GM19025 (cell line): Measurements from ENCODE around the gene RGS16.

Experiments used
- ATAC-seq: cut with Tn5 transposase; IDR thresholded peaks from one replicate; pipeline ENCODE4 v1.9.1; 2021; ENCODE audit warnings: mild to moderate bottlenecking, low read depth, moderate library complexity; ENCODE audit not compliant: unreplicated experiment

RGS16 gene

DNA sequence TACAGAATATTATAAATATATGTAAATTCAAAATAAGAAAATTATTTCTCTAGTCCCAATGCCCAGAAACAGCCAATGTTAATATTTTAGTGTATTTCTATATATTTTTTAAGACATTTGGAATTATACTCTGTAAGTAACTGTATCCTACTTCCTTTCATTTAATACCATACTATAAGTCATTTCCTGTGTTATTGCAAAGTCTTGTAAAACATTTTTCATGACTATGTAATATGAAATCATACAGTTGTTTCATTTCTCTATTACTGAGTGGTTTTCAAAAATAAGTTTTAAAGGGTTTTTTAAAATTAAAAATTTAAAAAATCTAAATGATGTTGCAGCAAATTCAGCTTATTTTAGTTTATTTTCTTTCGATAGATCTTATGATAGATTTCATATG is 17.1 kb downstream of the RGS16 start:
- ATAC-seq = no peak

DNA sequence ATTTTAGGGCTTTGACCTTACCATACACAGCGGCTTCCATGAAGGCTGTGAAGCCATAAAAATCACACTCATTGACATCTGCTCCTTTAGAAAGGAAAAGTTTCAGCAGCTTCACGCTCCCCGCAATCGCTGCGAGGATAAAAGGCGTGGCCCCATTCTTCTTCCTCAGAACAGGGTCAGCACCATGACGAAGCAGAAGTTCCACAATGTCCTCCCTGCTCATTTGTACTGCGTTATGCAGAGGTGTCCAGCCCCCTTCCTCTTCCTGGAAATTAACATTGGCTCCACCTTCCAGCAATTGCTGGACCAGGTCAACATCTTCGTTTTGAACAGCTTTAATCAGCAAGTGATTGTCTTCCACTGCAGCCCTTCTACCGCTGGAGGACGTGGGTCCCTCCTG is 17.8 kb downstream of the RGS16 start:
- ATAC-seq = no peak

DNA sequence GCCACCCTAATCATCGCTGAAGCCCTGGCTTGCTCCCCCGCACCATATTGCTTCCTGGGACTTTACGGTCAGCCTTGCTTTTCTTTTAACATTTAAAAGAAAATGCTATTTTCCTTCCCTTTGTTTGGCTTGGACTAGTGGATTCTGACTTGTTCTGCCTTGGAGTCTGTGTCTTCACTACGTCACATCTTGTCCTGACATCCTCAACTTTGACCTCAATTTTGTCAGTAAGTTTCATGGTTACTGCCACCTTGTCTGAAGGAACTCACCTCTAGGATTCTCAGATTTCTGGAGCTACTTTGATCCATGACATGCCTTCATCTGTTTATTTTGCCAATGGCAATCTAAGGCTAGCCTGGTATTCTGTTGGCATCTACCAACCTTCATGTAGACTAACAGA is 19.4 kb downstream of the RGS16 start:
- ATAC-seq = no peak

DNA sequence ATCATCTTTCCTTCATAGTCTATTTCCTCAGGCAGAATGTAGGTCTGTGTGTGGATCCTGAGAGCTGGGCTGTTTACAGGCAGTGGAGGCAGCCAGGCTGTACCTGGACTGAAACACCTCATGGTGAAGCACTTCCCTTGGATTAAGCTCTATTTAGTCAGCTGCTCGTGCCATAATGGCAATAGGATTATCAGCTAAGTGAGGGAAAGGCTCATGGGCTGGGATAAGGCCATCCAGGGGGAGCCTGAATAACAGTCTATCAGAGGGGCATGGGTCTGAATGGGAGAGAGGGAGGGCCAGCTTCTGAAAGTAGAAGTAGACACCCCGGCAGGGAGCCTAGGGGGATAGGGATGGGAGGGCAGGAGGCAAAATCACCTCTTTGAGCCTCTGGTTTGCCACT is 23.5 kb downstream of the RGS16 start:
- ATAC-seq = no peak

DNA sequence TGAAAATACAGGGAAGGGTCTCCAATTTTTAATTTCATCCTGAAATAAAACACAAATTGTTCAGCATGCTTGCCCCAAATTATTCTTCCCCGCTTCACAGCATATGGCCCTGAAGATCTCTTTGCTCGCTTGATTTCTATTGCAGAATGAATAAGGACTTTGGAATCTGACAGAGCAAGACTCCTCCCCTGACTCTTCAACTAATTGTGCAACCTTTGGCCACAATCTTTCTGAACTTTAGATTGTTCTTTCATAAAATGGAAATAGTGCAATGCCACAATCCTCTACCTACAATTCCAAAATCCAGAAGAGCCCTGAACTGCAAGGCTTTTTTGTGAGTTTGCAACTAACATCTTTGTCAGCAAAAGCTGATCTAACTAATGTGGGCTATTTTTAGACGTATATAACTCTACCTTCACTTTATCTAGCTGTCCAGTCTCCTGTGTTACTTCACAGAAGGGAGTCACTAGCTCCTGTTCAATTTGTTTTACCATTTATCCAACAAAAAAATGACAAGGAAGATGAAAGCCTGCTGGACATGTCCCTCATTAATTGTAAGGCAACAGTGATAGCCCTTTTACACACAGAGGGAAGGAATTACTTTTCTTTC is 28.5 kb downstream of the RGS16 start:
- ATAC-seq = no peak

DNA sequence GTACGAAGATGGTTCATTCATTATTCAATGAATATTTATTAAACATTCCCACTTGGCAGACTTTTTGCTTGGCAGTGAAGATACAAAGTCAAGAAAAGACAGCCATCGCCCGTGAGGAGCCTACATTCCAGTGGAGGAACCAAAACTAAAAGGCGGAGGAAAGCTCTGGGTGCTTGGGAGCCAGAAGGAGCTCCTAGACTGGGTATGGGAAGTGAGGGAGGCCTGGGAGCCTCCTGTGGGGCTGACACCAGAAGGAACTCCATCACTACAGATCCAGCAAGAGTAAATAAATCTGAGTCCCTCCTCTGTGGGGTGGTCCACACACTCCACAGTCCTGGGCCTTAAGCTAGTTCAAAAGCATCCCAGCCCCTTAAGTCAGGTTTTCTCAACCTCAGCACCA is 30.0 kb downstream of the RGS16 start:
- ATAC-seq = no peak

DNA sequence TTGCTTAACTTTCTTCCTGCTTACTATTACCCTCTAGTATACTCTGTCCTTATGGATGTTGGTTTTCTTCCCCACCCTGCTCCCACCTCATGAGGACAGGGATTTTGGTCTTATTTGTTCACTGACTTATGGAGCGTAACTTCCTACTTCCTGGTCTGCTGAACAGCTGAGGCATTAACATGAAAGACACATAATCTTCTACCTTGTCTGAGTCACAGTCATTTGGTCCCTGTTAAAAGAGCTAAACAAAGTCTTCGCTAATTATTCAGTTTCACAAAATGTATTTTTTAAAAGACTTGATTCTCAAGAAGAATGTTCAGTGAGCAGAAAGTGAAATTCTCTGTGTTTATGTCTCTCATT is 33.6 kb downstream of the RGS16 start:
- ATAC-seq = no peak

DNA sequence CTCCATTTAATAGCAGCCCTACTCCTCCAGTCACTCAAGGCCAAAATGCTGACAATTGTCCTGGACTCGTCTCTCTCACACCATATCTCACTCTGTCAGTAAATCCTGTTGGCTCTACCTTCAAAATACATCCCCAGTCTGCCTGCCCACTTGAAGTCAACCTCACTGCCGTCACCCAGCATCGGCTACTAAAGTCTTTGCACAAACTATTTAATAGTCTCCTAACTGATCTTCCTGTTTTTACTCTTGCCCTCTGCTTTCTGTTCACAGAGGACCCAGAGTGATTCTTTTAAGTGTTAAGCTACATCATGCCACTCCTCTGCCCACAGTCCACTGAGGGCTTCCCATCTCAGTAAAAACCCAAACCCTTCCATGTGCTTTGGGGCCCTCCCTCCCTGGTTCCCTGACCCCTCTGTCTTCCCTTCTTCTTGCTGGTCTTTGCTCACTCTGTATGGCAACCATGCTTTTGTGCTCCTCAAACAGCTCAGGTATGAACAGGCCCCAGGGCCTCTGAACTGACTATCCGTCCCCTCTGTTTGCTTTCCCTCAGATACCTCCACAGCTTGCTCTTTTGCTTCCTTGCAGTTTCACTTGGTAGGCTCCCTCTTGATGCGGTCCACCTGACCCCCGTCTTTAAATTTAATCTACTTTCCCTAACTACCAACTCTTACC is 34.1 kb downstream of the RGS16 start:
- ATAC-seq = no peak

DNA sequence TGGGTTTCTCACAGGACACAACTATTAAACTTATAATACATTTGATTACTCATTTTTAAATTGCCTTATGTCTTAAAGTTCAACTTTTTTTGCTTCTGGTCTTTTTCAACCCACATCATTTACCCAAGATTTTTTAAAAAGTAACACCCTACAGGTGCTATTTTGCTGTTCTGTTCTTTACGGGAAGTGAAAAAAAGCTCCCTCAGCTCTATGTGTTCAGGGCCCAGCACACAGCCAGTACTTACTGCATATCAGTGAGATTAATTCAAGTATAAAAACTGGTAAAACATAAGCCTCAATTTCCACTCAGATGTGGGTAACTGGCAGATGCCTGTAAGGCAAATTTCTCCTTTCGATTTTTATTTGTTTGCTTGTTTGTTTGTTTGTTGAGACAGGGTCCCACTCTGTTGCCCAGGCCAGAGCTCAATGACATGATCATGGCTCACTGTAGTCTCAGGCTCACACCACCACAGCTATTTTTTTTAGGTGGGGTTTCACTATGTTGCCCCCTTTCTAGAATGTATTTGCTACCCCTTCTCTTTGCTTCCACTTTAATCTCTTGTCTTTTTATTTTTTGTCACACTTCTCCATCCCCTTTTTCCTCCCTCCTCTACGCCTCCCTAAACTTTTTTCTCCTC is 35.4 kb downstream of the RGS16 start:
- no peak for ATAC-seq

DNA sequence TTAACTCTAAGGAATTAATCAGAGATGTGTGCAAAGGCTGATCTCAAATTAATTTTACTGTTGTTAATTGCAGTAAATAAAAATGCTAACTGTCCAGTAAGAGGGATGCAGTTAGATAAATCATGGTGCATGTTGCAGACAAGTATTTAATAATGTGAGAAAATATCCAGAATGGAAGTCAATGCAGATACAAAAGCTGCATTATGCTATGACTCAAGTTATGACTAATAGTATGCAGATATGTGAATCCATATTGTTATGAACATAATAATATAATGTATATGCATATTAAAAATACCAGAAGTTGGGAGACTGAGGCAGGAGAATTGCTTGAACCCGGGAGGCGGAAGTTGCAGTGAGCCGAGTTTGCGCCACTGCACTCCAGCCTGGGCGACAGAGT is 36.6 kb downstream of the RGS16 start:
- no peak for ATAC-seq

DNA sequence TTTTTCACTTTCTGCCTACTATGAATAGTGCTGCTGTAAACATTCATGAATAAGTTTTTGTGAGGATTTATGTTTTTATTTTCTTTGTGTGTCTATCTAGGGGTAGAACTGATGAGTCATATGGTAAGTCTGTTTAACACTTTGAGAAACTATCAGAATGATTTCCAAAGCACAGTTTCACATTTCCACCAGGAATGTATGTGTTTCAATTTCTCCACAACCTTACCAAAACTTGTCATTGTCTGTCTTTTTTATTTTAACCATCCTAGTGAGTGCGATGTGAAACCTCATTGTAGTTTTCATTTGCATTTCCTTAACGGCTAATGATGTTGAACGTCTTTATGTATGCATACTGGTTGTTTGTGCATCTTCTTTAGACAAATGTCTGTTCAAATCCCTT is 38.7 kb downstream of the RGS16 start:
- ATAC-seq = no peak

DNA sequence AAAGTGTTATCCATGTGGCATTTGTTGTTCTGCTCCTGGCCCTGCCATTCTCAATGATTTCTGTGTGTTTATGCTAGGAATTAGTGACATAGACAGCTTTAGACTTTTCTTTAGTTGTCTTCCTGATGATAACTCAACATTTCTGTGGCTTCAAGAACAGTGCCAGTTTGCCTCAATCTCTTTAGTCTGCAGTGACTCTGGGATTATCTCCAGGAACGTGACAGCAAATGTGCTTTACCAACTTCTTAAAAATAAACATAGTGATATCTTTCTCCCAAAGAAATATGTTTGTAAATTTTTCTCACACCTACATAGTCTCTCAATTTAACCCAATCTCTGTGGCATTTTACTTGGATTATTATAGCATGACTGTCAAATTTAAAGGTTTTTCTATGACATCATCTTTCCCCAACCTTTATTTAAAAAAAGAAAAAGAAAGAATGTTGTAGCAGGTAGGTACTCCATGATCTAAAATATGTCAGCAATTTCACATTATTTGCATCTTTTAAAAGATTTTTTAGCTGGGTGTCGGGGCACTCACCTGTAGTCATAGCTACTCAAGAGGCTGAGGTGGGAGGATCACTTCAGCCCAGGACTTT is 39.7 kb downstream of the RGS16 start:
- no peak for ATAC-seq

DNA sequence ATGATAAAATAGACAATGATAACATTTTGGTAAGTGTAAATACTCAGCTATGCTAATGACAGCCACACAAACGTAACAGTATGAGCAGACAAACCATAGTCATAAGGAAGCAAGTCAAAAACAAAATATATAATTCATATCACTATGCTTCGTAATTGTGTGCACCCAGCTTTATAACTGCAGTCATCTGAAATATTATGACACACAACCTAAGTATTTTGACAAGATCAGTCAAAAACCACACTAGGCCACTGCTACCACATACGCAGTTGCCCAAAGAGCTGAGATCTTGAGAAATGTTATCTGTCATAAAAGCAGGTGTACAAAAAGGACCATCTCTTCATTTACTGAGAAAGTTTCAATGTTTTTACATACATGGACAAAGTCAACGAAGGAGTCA is 41.1 kb downstream of the RGS16 start:
- ATAC-seq = no peak

DNA sequence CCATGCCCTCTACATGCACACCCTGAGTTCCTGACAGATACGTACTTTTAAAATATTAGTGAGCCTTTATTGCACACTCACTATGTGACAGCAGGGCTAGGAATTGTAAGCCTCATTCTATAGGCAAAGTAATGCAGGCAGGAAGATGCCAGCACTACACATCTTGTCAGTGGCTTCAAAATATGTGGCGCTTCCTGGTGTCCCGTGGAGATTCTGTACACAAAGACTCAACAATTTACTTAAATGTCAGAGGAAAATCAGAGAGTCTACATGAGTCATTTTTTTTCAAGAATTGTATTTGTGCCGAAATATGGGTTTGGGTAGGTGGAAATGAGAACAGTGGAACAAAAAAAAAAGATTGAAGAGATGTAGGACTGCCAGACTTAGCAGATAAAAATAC is 42.7 kb downstream of the RGS16 start:
- no peak for ATAC-seq

DNA sequence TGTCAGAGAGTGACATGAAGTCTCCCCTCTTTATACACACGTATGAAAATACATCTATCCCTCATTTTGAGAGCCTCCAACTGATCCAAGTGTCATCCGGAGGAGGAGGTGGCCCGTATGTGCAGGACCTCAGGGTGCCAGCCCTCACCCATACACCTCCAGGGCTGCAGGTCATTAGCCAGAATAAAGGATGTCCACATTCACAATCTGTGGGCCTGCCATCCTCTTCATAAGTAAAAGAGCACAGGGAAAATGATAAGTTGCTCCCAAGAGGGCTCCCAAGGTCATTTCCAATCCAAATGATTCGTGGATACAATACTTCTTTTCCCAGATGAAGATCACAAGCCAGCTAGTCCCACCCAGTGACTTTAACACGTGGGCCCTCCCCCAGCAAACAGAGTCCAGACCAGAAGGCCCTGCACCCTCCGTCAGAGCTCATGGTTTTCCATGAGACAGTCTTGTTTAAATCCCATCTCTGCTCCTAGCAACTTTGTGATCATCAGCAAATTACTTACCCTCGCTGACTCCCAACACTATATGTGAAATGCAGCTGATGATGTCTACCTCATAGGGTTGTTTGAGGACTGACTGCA is 43.7 kb downstream of the RGS16 start:
- no peak for ATAC-seq

DNA sequence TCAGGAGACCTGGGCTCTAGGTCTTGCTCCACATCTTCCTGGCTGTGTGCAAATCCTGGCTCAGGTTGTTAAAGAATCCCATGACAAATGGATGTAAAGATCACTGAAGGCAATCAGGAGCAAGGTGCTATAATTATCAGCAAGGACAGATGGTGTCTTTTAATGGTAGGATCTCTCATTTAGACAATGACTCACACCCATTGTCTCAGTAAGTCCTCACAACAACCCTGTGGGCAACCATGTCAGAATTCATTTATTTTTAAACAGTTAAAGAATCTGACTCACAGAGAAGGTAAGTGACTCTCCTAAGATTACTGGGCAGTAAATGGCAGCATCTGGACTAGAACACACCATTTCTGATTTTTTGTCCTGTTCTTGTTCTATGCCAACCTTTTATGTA is 47.9 kb downstream of the RGS16 start:
- no peak for ATAC-seq

DNA sequence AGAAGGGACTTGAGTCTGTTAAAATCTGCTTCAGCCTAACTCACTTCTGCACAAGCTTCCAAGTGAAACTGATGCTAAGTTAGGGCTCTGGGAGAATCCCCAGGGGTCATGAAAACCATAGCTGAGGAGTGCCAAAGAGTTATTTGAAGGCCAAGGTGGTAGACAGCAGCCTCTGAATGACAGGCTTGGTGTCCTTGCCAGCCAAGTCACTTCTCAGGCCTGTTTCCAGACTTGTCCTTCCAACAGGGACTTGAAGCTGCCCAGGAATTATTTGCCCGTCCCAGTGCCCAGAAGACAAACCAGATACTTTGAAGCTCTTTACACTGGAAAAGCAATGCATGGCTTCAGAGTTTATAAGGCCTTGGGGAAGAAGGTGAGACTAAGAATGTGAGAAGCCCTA is 48.7 kb downstream of the RGS16 start:
- ATAC-seq = no peak

DNA sequence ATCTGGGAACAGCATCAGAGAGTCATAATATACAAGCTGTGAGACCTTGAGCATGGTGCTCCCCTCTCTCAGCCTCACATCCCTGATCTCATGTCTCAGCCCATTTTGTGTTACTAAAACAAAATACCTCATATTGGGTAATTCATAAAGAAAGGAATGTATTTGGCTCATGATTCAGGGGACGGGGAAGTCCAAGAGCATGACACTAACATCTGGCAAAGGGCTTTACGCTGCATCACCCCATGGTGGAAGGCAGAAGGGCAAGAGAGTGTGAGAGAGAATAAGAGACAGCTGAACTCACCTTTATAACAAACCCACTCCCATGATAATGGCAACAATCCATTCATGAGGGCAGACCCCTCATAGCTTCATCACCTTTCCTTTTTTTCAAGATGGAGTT is 51.7 kb downstream of the RGS16 start:
- no peak for ATAC-seq

DNA sequence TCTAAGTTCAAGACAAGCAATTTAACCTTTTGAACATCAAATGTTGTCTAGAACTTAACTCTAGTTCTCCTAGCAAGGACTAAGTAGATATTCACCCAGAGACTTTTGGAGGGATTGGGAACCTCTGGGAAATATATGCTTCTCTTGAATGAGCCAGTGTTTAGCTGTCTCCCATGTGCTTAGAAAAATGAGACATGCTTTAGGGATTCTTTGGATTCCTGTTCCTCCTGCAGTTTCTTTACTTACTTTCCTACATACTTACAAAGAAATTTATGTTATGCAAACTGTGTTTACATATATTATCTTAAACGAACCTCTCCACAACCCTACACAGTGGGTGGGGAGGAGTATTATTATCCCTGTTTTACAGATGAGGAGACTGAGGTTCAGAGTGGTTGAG is 54.4 kb downstream of the RGS16 start:
- ATAC-seq = no peak

DNA sequence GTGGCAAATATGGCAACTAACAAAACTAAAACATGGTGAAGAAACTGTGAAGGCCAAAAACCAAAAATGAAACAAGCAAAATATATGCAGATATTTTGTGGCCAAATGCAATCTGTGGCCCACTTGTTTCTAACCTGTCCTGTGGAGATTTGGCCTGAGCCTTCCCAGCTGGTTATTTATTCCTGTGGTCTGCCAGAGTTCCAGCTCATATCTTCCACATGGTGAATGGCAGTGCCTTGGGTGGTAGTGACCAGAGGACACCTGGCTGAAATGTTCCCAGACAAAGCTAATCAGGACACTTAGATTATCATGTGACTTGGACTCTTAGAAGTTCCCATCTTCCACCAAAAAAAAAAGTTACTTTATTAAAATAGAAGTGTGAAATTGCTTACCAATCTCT is 54.8 kb downstream of the RGS16 start:
- no peak for ATAC-seq
